ENCODE results near the gene DPYSL5. TPM values are rescaled to one million over a fixed set of nuclear protein-coding genes. Genes with fewer than 3 reads are reported as not detected.

DPYSL5 gene
- total RNA-seq, 1 donor from 2014 or later, result 2.9 TPM

GRCh38 chr2:26864226-26864625 is 16.3 kb downstream of the DPYSL5 start:
- Histone ChIP-seq H3K36me3 (ENCODE audit: insufficient read depth, low read length) (no peaks in the 10 kb centered on the region), H4K20me1 (ENCODE audit: insufficient read depth, low read length) (no peaks in the 10 kb centered on the region), H3K9me3 (ENCODE audit: insufficient read depth, low read depth, low read length) (no peaks in the 10 kb centered on the region), H3K4me3 (ENCODE audit: insufficient read depth, low read depth, low read length) (no peak overlapping the region), H3K27ac (ENCODE audit: low read depth, low read length) (no peak overlapping the region), H3K4me2 (ENCODE audit: low read length) (no peak overlapping the region), H2AFZ (ENCODE audit: low read depth, low read length) (no peak overlapping the region), H3K4me1 (ENCODE audit: insufficient read depth, low read length) (no peaks in the 10 kb centered on the region), H3K9ac (ENCODE audit: low read length) (no peak overlapping the region), H3K27me3 (ENCODE audit: insufficient read depth, low read length) (peaks cover 14% of the 10 kb centered on the region), H3K79me2 (ENCODE audit: insufficient read depth, low read length) (no peaks in the 10 kb centered on the region)
- H3K27ac Mint-ChIP-seq (ENCODE audit: unreplicated experiment), result no peak overlapping the region
- peaks cover 29% of the 10 kb centered on the region for H3K27me3 Mint-ChIP-seq (ENCODE audit: low read depth, unreplicated experiment)
- no peaks in the 10 kb centered on the region for H3K4me1 Mint-ChIP-seq (ENCODE audit: low read depth, unreplicated experiment)
- no peak for DNase-seq (ENCODE audit: low read depth)
- H3K9me3 Mint-ChIP-seq (ENCODE audit: unreplicated experiment), result no peaks in the 10 kb centered on the region
- no peak for FAIRE-seq
- H3K4me3 Mint-ChIP-seq (ENCODE audit: unreplicated experiment), result no peak overlapping the region
- TF ChIP-seq CTCF (IDR thresholded peaks at IDR 0.05; ENCODE audit: insufficient read depth, low read depth, low read length), result no peak
- TF ChIP-seq EZH2 (IDR thresholded peaks at IDR 0.05; ENCODE audit: insufficient read depth, low read length), result no peak
- peaks cover 2% of the 10 kb centered on the region for H3K36me3 Mint-ChIP-seq (ENCODE audit: low read depth, unreplicated experiment)

GRCh38 chr2:26864646-26865045 is 16.7 kb downstream of the DPYSL5 start:
- Histone ChIP-seq H2AFZ (ENCODE audit: low read depth, low read length) (no peak overlapping the region), H3K4me1 (ENCODE audit: insufficient read depth, low read length) (no peaks in the 10 kb centered on the region), H3K9me3 (ENCODE audit: insufficient read depth, low read depth, low read length) (no peaks in the 10 kb centered on the region), H3K4me2 (ENCODE audit: low read length) (no peak overlapping the region), H3K27ac (ENCODE audit: low read depth, low read length) (no peak overlapping the region), H3K36me3 (ENCODE audit: insufficient read depth, low read length) (no peaks in the 10 kb centered on the region), H4K20me1 (ENCODE audit: insufficient read depth, low read length) (no peaks in the 10 kb centered on the region), H3K79me2 (ENCODE audit: insufficient read depth, low read length) (no peaks in the 10 kb centered on the region), H3K27me3 (ENCODE audit: insufficient read depth, low read length) (peaks cover 11% of the 10 kb centered on the region), H3K9ac (ENCODE audit: low read length) (no peak overlapping the region), H3K4me3 (ENCODE audit: insufficient read depth, low read depth, low read length) (no peak overlapping the region)
- H3K4me3 Mint-ChIP-seq (ENCODE audit: unreplicated experiment), result no peak overlapping the region
- H3K27ac Mint-ChIP-seq (ENCODE audit: unreplicated experiment), result no peak overlapping the region
- H3K4me1 Mint-ChIP-seq (ENCODE audit: low read depth, unreplicated experiment), result no peaks in the 10 kb centered on the region
- H3K27me3 Mint-ChIP-seq (ENCODE audit: low read depth, unreplicated experiment), result peaks cover 27% of the 10 kb centered on the region
- TF ChIP-seq CTCF (IDR thresholded peaks at IDR 0.05; ENCODE audit: insufficient read depth, low read depth, low read length) (no peak), EZH2 (IDR thresholded peaks at IDR 0.05; ENCODE audit: insufficient read depth, low read length) (no peak)
- DNase-seq (ENCODE audit: low read depth), result no peak
- no peak for FAIRE-seq
- no peaks in the 10 kb centered on the region for H3K9me3 Mint-ChIP-seq (ENCODE audit: unreplicated experiment)
- H3K36me3 Mint-ChIP-seq (ENCODE audit: low read depth, unreplicated experiment), result peaks cover 2% of the 10 kb centered on the region

GRCh38 chr2:26870585-26871095 is 22.7 kb downstream of the DPYSL5 start:
- Histone ChIP-seq H3K36me3 (ENCODE audit: insufficient read depth, low read length) (no peaks in the 10 kb centered on the region), H3K9ac (ENCODE audit: low read length) (no peak overlapping the region), H3K4me3 (ENCODE audit: insufficient read depth, low read depth, low read length) (no peak overlapping the region), H2AFZ (ENCODE audit: low read depth, low read length) (no peak overlapping the region), H3K27ac (ENCODE audit: low read depth, low read length) (no peak overlapping the region), H4K20me1 (ENCODE audit: insufficient read depth, low read length) (no peaks in the 10 kb centered on the region), H3K4me2 (ENCODE audit: low read length) (no peak overlapping the region), H3K27me3 (ENCODE audit: insufficient read depth, low read length) (peaks cover 9% of the 10 kb centered on the region), H3K9me3 (ENCODE audit: insufficient read depth, low read depth, low read length) (no peaks in the 10 kb centered on the region), H3K4me1 (ENCODE audit: insufficient read depth, low read length) (no peaks in the 10 kb centered on the region), H3K79me2 (ENCODE audit: insufficient read depth, low read length) (no peaks in the 10 kb centered on the region)
- Mint-ChIP-seq H3K36me3 (ENCODE audit: low read depth, unreplicated experiment) (no peaks in the 10 kb centered on the region), H3K27me3 (ENCODE audit: low read depth, unreplicated experiment) (peaks cover 9% of the 10 kb centered on the region), H3K4me1 (ENCODE audit: low read depth, unreplicated experiment) (no peaks in the 10 kb centered on the region), H3K4me3 (ENCODE audit: unreplicated experiment) (no peak overlapping the region), H3K9me3 (ENCODE audit: unreplicated experiment) (no peaks in the 10 kb centered on the region), H3K27ac (ENCODE audit: unreplicated experiment) (no peak overlapping the region)
- no peak for FAIRE-seq
- no peak for DNase-seq (ENCODE audit: low read depth)
- TF ChIP-seq CTCF (IDR thresholded peaks at IDR 0.05; ENCODE audit: insufficient read depth, low read depth, low read length), result no peak
- no peak for TF ChIP-seq EZH2 (IDR thresholded peaks at IDR 0.05; ENCODE audit: insufficient read depth, low read length)

Data from astrocyte (in vitro differentiated cells and primary cell).